GM12878 (cell line): Measurements from ENCODE around the gene GPR119. TPM values are rescaled to one million over a fixed set of nuclear protein-coding genes. Genes with fewer than 3 reads are reported as not detected.

Experiments
- polyA plus RNA-seq, 11 experiments: library from polyadenylated mRNA; depleted of rRNA in 4 of 11; unstranded in 6 of 11; stranded (reverse) in 5 of 11; fragments of >200 nt; fragmentation: Nextera tagmentation in 4 of 11; fragmentation: Illumina TruSeq in 1 of 11; extraction: Ambion mirVana in 4 of 11; extraction: Trizol in 1 of 11; gene quantifications; 1 replicate in 1 of 11; 2 replicates in 10 of 11; pipeline versions ENCODE4 v1.2.1 to v1.2.3, GENCODE V29; 2011 to 2016; ENCODE audit warnings: inconsistent platforms in 2 of 11, missing spikeins in 2 of 11, low read depth in 1 of 11
- total RNA-seq, 4 experiments: library from RNA; depleted of rRNA in 3 of 4; stranded (reverse); fragments of >200 nt in 3 of 4; fragmentation: Illumina TruSeq in 1 of 4; extraction: Trizol in 1 of 4; gene quantifications; 2 replicates each; pipeline versions ENCODE4 v1.2.1 to v1.2.3, GENCODE V29; 2013 to 2021

The GPR119 gene
- total and polyA plus RNA-seq, 10 of the 15 experiments (the other 5 are each of a cell fraction or from before 2014, with no cell fraction given) = not detected

Other genes starting within 250 kb of the GPR119 start
- gene AIFM1, start 219.8 kb downstream of the GPR119 start, total RNA-seq (2014; rRNA removed) = 47.3 and 50.5 TPM in 2 replicates
- 87.0 and 92.5 TPM in 2 replicates for gene AIFM1, start 219.8 kb downstream of the GPR119 start, total RNA-seq (2014; rRNA removed; fragmentation: Illumina TruSeq; extraction: Trizol)
- 77.5 and 80.9 TPM in 2 replicates for gene AIFM1, start 219.8 kb downstream of the GPR119 start, total RNA-seq (2021)
- gene AIFM1, start 219.8 kb downstream of the GPR119 start, polyA plus RNA-seq (2011; rRNA removed) = 76.2 and 86.8 TPM in 2 replicates
- gene AIFM1, start 219.8 kb downstream of the GPR119 start, polyA plus RNA-seq (2014; fragmentation: Illumina TruSeq; extraction: Trizol) = 99.1 and 116 TPM in 2 replicates
- gene AIFM1, start 219.8 kb downstream of the GPR119 start, polyA plus RNA-seq (2014; fragmentation: Nextera tagmentation; extraction: Ambion mirVana) = 10 to 100 TPM; 44.2 to 78.0 TPM
- gene AIFM1, start 219.8 kb downstream of the GPR119 start, polyA plus RNA-seq (2014; rRNA removed) = 72.4 and 82.0 TPM in 2 replicates
- gene AIFM1, start 219.8 kb downstream of the GPR119 start, polyA plus RNA-seq (2016; fragmentation: Nextera tagmentation; extraction: Ambion mirVana) = 100 to 1,000 TPM; 121 TPM
- gene RAB33A, start 213.7 kb downstream of the GPR119 start, total RNA-seq (2014; rRNA removed) = 37.1 and 39.7 TPM in 2 replicates
- 19.1 and 19.8 TPM in 2 replicates for gene RAB33A, start 213.7 kb downstream of the GPR119 start, total RNA-seq (2014; rRNA removed; fragmentation: Illumina TruSeq; extraction: Trizol)
- 21.8 and 24.4 TPM in 2 replicates for gene RAB33A, start 213.7 kb downstream of the GPR119 start, total RNA-seq (2021)
- gene RAB33A, start 213.7 kb downstream of the GPR119 start, polyA plus RNA-seq (2011; rRNA removed) = 48.6 and 67.3 TPM in 2 replicates
- 30.5 and 38.5 TPM in 2 replicates for gene RAB33A, start 213.7 kb downstream of the GPR119 start, polyA plus RNA-seq (2014; fragmentation: Illumina TruSeq; extraction: Trizol)
- 10 to 100 TPM in 1 of 2 experiments, 1 to 10 TPM in 1; 6.3 to 14.7 TPM for gene RAB33A, start 213.7 kb downstream of the GPR119 start, polyA plus RNA-seq (2014; fragmentation: Nextera tagmentation; extraction: Ambion mirVana)
- 38.5 and 40.5 TPM in 2 replicates for gene RAB33A, start 213.7 kb downstream of the GPR119 start, polyA plus RNA-seq (2014; rRNA removed)
- gene RAB33A, start 213.7 kb downstream of the GPR119 start, polyA plus RNA-seq (2016; fragmentation: Nextera tagmentation; extraction: Ambion mirVana) = 10 to 100 TPM; 36.2 to 37.3 TPM
- 5.5 and 5.9 TPM in 2 replicates for gene ZNF280C, start 116.8 kb downstream of the GPR119 start, total RNA-seq (2014; rRNA removed)
- gene ZNF280C, start 116.8 kb downstream of the GPR119 start, total RNA-seq (2014; rRNA removed; fragmentation: Illumina TruSeq; extraction: Trizol) = 8.6 and 8.8 TPM in 2 replicates
- gene ZNF280C, start 116.8 kb downstream of the GPR119 start, total RNA-seq (2021) = 5.8 and 5.9 TPM in 2 replicates
- gene ZNF280C, start 116.8 kb downstream of the GPR119 start, polyA plus RNA-seq (2011; rRNA removed) = 8.4 and 13.2 TPM in 2 replicates
- 5.5 and 6.9 TPM in 2 replicates for gene ZNF280C, start 116.8 kb downstream of the GPR119 start, polyA plus RNA-seq (2014; fragmentation: Illumina TruSeq; extraction: Trizol)
- 1 to 10 TPM in 1 of 2 experiments, under 1 TPM in 1; 0.82 to 1.8 TPM for gene ZNF280C, start 116.8 kb downstream of the GPR119 start, polyA plus RNA-seq (2014; fragmentation: Nextera tagmentation; extraction: Ambion mirVana)
- 3.9 and 4.6 TPM in 2 replicates for gene ZNF280C, start 116.8 kb downstream of the GPR119 start, polyA plus RNA-seq (2014; rRNA removed)
- gene ZNF280C, start 116.8 kb downstream of the GPR119 start, polyA plus RNA-seq (2016; fragmentation: Nextera tagmentation; extraction: Ambion mirVana) = 1 to 10 TPM; 7.5 to 8.0 TPM
- 7.6 and 11.3 TPM in 2 replicates for gene SLC25A14, start 45.8 kb downstream of the GPR119 start, total RNA-seq (2014; rRNA removed)
- gene SLC25A14, start 45.8 kb downstream of the GPR119 start, total RNA-seq (2014; rRNA removed; fragmentation: Illumina TruSeq; extraction: Trizol) = 8.7 and 10.5 TPM in 2 replicates
- 7.7 and 8.9 TPM in 2 replicates for gene SLC25A14, start 45.8 kb downstream of the GPR119 start, total RNA-seq (2021)
- gene SLC25A14, start 45.8 kb downstream of the GPR119 start, polyA plus RNA-seq (2011; rRNA removed) = 13.4 and 20.8 TPM in 2 replicates
- 10.9 and 14.2 TPM in 2 replicates for gene SLC25A14, start 45.8 kb downstream of the GPR119 start, polyA plus RNA-seq (2014; fragmentation: Illumina TruSeq; extraction: Trizol)
- gene SLC25A14, start 45.8 kb downstream of the GPR119 start, polyA plus RNA-seq (2014; fragmentation: Nextera tagmentation; extraction: Ambion mirVana) = 10 to 100 TPM; 14.5 to 16.7 TPM
- gene SLC25A14, start 45.8 kb downstream of the GPR119 start, polyA plus RNA-seq (2014; rRNA removed) = 11.7 and 14.6 TPM in 2 replicates
- 10 to 100 TPM; 16.4 to 17.0 TPM for gene SLC25A14, start 45.8 kb downstream of the GPR119 start, polyA plus RNA-seq (2016; fragmentation: Nextera tagmentation; extraction: Ambion mirVana)
- gene RBMX2, start 16.3 kb upstream of the GPR119 start, total RNA-seq (2014; rRNA removed) = 21.5 and 26.3 TPM in 2 replicates
- gene RBMX2, start 16.3 kb upstream of the GPR119 start, total RNA-seq (2014; rRNA removed; fragmentation: Illumina TruSeq; extraction: Trizol) = 44.1 and 44.6 TPM in 2 replicates
- 18.9 and 20.5 TPM in 2 replicates for gene RBMX2, start 16.3 kb upstream of the GPR119 start, total RNA-seq (2021)
- 35.4 and 47.9 TPM in 2 replicates for gene RBMX2, start 16.3 kb upstream of the GPR119 start, polyA plus RNA-seq (2011; rRNA removed)
- 37.3 and 49.6 TPM in 2 replicates for gene RBMX2, start 16.3 kb upstream of the GPR119 start, polyA plus RNA-seq (2014; fragmentation: Illumina TruSeq; extraction: Trizol)
- gene RBMX2, start 16.3 kb upstream of the GPR119 start, polyA plus RNA-seq (2014; fragmentation: Nextera tagmentation; extraction: Ambion mirVana) = 10 to 100 TPM; 35.6 to 56.0 TPM
- 23.1 and 29.7 TPM in 2 replicates for gene RBMX2, start 16.3 kb upstream of the GPR119 start, polyA plus RNA-seq (2014; rRNA removed)
- gene RBMX2, start 16.3 kb upstream of the GPR119 start, polyA plus RNA-seq (2016; fragmentation: Nextera tagmentation; extraction: Ambion mirVana) = 10 to 100 TPM; 24.0 to 28.0 TPM